ENCODE data around the gene HSPG2. TPM values are rescaled to one million over a fixed set of nuclear protein-coding genes. Genes with fewer than 3 reads are reported as not detected.
A peak's percentile ranks its signal among the peaks of the same experiment; 100 is the strongest.

HSPG2 gene
- total and polyA plus RNA-seq, 2 of the 13 experiments (the other 11 are each of a cell fraction or from before 2014, with no cell fraction given): 9.1 to 13.1 TPM

- no peak for TF ChIP-seq ZNF513 (CRISPR knock-in tag; conservative IDR thresholded peaks at IDR 0.05)
- no peak for TF ChIP-seq ZNF547 (CRISPR knock-in tag; IDR thresholded peaks at IDR 0.05)
- 0 out of 2 replicates have a peak, but pooled peaks have one; percentile 32 for TF ChIP-seq ZNF30 (CRISPR knock-in tag; IDR thresholded peaks at IDR 0.05)
- peak; percentile 17; the same call in 1 of the 2 replicates for TF ChIP-seq ZFP82 (CRISPR knock-in tag; IDR thresholded peaks at IDR 0.05; ENCODE audit: borderline replicate concordance)
- no peak for TF ChIP-seq ATF6 (CRISPR knock-in tag; conservative IDR thresholded peaks at IDR 0.05)
- no peak; the same call in 1 of the 2 replicates for TF ChIP-seq HNF1B (CRISPR knock-in tag; IDR thresholded peaks at IDR 0.05)
- 0 out of 2 replicates have a peak, but pooled peaks have one; percentile 10 for TF ChIP-seq AHDC1 (CRISPR knock-in tag; IDR thresholded peaks at IDR 0.05; ENCODE audit: borderline replicate concordance)
- TF ChIP-seq ZBTB7A (CRISPR knock-in tag; IDR thresholded peaks at IDR 0.05): no peak
- no peak for TF ChIP-seq ZNF704 (CRISPR knock-in tag; IDR thresholded peaks at IDR 0.05; ENCODE audit: borderline replicate concordance)
- no peak for TF ChIP-seq ZNF230 (CRISPR knock-in tag; IDR thresholded peaks at IDR 0.05)
- no peak for TF ChIP-seq NFIB (CRISPR knock-in tag; IDR thresholded peaks at IDR 0.05; ENCODE audit: borderline replicate concordance)
- TF ChIP-seq ZNF567 (CRISPR knock-in tag; IDR thresholded peaks at IDR 0.05; ENCODE audit: borderline replicate concordance): no peak
- no peak for TF ChIP-seq ASH2L (IDR thresholded peaks at IDR 0.05; ENCODE audit: insufficient read length, low read depth, low read length)
- no peak for TF ChIP-seq POLR2A (IDR thresholded peaks at IDR 0.05; ENCODE audit: insufficient read depth in 1 of 2, low read depth in 2 of 2, low read length in 2 of 2)
- no peak for TF ChIP-seq ZFP41 (CRISPR knock-in tag; IDR thresholded peaks at IDR 0.05; ENCODE audit: borderline replicate concordance)
Observed at GRCh38 chr1:21783679-21784603, 153.2 kb downstream of the HSPG2 start (continued).
